CD4-positive, alpha-beta T cell treated with Interleukin-10 for 1 hour (primary cell): ENCODE data around the gene VIL1.
A peak's percentile ranks its signal among the peaks of the same experiment; 100 is the strongest.

ENCODE experiments used
- DNase-seq: peaks from one replicate; pipeline ENCODE4 v3.0.0-alpha.2; 2020

Gene VIL1

DNA sequence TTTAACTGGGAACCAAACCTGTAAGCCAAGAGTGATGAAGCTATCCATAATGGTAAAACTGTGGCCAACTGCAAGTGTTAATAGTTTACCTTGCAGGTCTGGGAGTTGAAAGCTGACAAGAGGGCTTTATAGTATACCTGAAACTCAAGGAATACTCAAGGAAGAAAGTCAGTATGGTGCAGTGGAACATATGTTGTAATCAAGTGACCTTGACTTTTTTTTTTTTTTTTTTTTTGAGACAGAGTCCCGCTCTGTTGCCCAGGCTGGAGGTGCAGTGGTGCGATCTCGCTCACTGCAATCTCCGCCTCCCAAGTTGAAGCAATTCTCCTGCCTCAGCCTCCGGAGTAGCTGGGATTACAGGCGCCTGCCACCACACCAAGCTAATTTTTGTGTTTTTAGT is 27.6 kb downstream of the VIL1 start:
- DNase-seq = no peak

GRCh38 chr2:218447072-218447471 is 28.1 kb downstream of the VIL1 start:
- DNase-seq = no peak

DNA sequence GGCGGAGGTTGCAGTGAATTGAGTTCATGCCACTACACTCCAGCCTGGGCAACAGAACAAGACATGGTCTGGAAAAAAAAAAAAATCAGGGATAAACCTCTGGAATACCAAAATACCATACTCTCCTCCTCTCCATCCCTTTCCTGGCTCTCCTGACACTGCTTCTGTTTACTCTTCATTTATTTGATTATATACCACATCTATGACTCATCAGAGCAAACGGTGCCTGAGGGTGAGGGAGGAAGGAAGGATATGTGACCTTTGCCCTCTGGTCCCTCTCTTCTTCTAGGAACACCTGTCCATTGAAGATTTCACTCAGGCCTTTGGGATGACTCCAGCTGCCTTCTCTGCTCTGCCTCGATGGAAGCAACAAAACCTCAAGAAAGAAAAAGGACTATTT is 30.0 kb downstream of the VIL1 start:
- no peak for DNase-seq

GRCh38 chr2:218452079-218452478 is 33.2 kb downstream of the VIL1 start:
- no peak for DNase-seq

DNA sequence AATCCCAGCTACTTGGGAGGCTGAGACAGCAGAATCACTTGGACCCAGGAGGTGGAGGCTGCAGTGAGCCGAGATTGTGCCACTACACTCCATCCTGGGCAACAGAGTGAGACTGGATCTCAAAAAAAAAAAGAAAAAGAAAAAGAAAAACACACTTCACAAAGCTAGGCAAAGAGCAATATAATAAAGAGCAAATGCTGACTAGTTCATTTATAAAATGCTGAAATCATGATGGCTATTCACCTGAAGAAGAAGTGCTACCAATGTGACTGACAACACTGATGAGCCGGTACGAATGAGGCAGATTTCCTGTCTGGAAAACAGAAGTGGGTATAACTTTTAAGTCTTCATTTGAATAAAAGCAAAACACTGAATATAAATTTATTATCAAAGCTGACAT is 37.9 kb downstream of the VIL1 start:
- no peak for DNase-seq

GRCh38 chr2:218458598-218458997 is 39.7 kb downstream of the VIL1 start:
- DNase-seq = no peak

GRCh38 chr2:218465987-218466633 is 47.2 kb downstream of the VIL1 start:
- peak; percentile 35 for DNase-seq

DNA sequence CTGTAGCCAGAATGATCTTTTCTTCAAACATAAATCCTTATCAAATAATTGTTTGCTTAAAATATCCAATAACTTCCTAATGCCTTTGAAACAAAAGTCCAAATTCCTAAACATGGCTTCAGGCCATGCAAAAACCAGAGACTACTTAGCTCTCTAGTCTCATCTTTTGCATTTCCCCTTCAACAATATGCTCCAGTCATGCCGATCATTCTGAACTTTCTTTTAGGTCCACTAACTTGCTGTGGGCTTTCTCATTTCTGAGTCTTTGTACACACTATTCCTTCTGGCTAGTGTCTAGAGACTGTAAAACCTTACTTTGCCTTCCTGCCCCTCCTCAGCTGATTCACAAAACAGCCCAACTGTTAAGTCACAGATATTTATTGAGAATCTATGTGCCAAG is 51.5 kb downstream of the VIL1 start:
- DNase-seq = no peak

DNA sequence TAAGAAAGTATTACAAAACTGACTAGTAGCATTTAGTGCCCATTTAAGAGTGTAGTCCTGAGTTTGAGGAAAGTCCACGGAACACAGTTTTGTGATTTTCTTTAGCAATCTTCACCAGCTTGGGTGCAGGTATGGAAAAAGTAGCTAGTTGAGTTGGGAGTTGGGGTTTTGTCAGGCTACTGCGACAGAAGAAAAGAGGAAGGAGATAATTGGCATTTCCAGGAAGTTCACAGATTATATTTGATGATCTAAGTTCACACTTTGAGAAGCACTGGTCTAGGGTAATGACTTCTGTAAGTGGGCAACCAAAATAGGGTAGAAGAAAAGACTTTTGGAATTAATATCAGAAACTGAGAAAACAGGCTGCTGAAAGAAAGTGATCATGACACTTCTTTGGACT is 52.1 kb downstream of the VIL1 start:
- no peak for DNase-seq

GRCh38 chr2:218471982-218472381 is 53.1 kb downstream of the VIL1 start:
- DNase-seq = no peak

DNA sequence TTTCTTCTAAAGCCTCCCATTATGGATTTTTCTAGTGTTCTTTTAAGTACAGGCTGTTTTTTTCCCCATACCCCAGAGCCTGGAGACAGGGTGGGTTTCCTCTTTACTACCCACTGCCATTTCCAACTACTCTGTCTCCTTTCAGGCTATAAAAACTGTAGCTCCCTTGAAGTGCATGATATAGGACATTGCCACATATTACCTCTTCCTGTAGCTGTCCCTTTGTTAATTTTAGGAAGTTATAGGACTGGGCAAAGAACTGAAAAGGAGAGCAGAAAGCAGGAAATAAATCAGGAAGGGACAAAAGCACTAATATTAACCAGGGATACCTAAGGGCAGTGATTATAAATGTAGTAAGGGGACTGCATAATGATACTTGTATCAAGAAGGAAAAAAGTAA is 54.1 kb downstream of the VIL1 start:
- DNase-seq = no peak

DNA sequence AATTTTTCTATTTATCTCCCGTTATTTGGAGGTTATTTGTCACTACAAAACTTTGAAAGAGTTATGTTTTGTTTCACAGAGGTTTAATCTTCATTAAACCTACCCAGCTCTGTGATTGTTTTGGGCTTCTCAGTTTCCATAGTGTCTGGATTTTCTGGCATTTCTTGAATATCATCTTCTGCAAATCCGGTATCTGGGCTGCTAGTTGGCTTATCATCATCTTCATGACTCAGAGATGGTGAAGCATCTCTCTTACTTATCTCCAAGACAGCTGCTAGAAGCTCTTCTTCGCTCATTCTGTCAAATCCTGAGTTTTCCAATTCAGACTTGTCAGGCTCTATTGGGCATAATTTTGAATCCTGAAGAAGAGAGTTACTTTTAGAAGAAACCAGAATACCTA is 55.6 kb downstream of the VIL1 start:
- no peak for DNase-seq

GRCh38 chr2:218476676-218477075 is 57.8 kb downstream of the VIL1 start:
- DNase-seq = no peak

DNA sequence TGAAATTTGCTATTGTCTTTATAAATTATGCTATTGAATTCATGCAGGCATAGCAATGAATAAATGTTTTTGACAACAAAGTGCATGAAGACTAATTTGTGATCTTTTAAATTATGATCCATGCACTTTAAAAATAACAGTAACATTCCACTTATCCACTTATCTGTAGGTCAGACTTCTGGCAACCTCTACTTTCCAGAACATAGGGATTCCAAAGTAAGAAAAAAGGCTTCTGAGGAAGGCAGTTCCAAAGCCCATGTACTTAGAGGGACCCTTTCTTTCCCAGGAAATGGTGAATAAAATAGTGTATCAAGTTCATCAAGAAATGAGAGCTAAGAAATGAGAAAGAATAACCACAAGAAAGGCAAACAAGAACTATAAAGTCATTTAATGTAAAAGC is 58.3 kb downstream of the VIL1 start:
- DNase-seq = no peak

- no peak for DNase-seq
These were observed 59.6 kb downstream of the VIL1 start for GRCh38 chr2:218478544-218478943.

GRCh38 chr2:218479595-218479994 is 60.7 kb downstream of the VIL1 start:
- no peak for DNase-seq

DNA sequence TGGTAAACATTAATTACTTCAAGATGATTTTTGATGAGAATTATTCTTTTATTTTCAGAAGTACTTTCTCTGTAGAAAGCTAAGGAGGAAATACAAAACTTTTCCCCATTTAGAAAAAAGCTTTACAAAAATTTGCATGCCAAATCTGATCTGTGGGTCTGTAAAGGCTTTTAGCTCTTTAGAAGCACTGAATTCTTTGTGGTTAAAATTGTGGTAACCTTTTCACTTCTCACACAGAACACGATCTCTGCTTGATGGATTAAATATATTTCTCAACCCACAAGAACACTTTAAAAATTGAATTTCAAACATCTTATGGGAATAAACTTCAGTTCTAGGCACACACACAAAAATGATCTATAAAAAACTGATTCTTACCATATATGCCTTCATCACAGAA is 63.7 kb downstream of the VIL1 start:
- DNase-seq = no peak

- DNase-seq = no peak
These were observed 67.2 kb downstream of the VIL1 start for GRCh38 chr2:218485986-218486667.

- no peak for DNase-seq
These were observed 81.7 kb downstream of the VIL1 start for GRCh38 chr2:218500501-218501060.

DNA sequence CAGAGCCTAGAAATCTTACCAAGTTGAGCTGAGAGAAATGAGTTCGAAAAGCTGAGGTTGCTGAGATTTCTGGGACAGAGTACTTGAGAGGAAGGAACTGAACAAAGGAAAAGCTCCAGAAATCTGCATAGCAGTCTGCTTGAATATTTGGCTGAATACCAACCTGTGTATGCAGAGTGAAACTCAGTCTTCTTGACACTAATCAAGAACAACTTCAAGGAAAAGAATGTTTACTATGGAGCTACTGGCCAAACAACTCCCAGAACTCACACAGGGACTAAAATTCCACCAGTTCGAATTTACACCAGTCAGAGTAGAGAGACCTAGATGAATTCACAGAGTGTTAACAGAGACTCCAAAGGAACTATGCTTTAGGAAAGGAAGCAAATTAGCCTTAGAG is 82.7 kb downstream of the VIL1 start:
- no peak for DNase-seq
